MM.1S (cell line): ENCODE data around the gene SLC38A11.

Experiments used
- DNase-seq: peaks from one replicate; pipeline ENCODE4 v3.0.0-alpha.2; 2015
- H2AFZ ChIP-seq: fragments of 300-600 bp; sonication (generic); 2 replicates; pipeline ENCODE4 v1.6.0; 2016; ENCODE audit warnings: antibody characterized with exemption, low read length
- H3F3A ChIP-seq: fragments of 300-600 bp; sonication (generic); 2 replicates; pipeline ENCODE4 v1.6.1; 2016; ENCODE audit warnings: mild to moderate bottlenecking, antibody characterized with exemption, low read length, moderate library complexity, mixed read lengths; ENCODE audit not compliant: insufficient read depth
- H3K27ac ChIP-seq: fragments of 300-600 bp; sonication (generic); 2 replicates; pipeline ENCODE4 v1.5.1; 2016; ENCODE audit warnings: mild to moderate bottlenecking, low read length
- H3K27me3 ChIP-seq: fragments of 300-600 bp; sonication (generic); replicated peaks from 2 replicates; pipeline ENCODE4 v1.6.0; 2016; ENCODE audit warnings: low read length; ENCODE audit not compliant: insufficient read depth
- H3K36me3 ChIP-seq: fragments of 300-600 bp; sonication (generic); replicated peaks from 2 replicates; pipeline ENCODE4 v1.6.1; 2016; ENCODE audit warnings: mild to moderate bottlenecking, low read length, mixed read lengths; ENCODE audit not compliant: insufficient read depth
- H3K4me1 ChIP-seq: fragments of 300-600 bp; sonication (generic); 2 replicates; pipeline ENCODE4 v1.6.1; 2016; ENCODE audit warnings: low read length, mixed read lengths
- H3K4me2 ChIP-seq: fragments of 300-600 bp; sonication (generic); 2 replicates; pipeline ENCODE4 v1.6.0; 2016; ENCODE audit warnings: low read depth, low read length
- H3K4me3 ChIP-seq: fragments of 300-600 bp; sonication (generic); 2 replicates; pipeline ENCODE4 v1.5.1; 2016; ENCODE audit warnings: low read length, mixed read lengths
- H3K79me2 ChIP-seq: fragments of 300-600 bp; sonication (generic); 2 replicates; pipeline ENCODE4 v1.6.1; 2016; ENCODE audit warnings: mixed run types, low read length, mixed read lengths
- H3K9ac ChIP-seq: fragments of 300-600 bp; sonication (generic); 2 replicates; pipeline ENCODE4 v1.6.1; 2016; ENCODE audit warnings: low read length, mixed read lengths
- H3K9me2 ChIP-seq: fragments of 300-600 bp; sonication (generic); replicated peaks from 2 replicates; pipeline ENCODE4 v1.6.1; 2016; ENCODE audit warnings: mild to moderate bottlenecking, low read length, mixed read lengths; ENCODE audit not compliant: insufficient read depth
- H3K9me3 ChIP-seq: fragments of 300-600 bp; sonication (generic); replicated peaks from 2 replicates; pipeline ENCODE4 v1.6.1; 2016; ENCODE audit warnings: mild to moderate bottlenecking, low read length, mixed read lengths; ENCODE audit not compliant: insufficient read depth
- H4K20me1 ChIP-seq: fragments of 300-600 bp; sonication (generic); 2 replicates; pipeline ENCODE4 v1.6.1; 2016; ENCODE audit warnings: mild to moderate bottlenecking, low read length, moderate library complexity, mixed read lengths; ENCODE audit not compliant: insufficient read depth
- EZH2 ChIP-seq: fragments of 300-600 bp; sonication (generic); optimal IDR thresholded peaks from 2 replicates; pipeline ENCODE3; 2017; ENCODE audit warnings: low read depth, mild to moderate bottlenecking, antibody characterized with exemption, low read length, mixed read lengths
- EZH2phosphoT487 ChIP-seq: fragments of 300-600 bp; sonication (generic); IDR thresholded peaks from 2 replicates; pipeline ENCODE4 v1.6.1; 2018; ENCODE audit warnings: antibody characterized with exemption, low read length
- TF ChIP-seq, protein P1 (sequence below): fragments of 300-600 bp; sonication (generic); IDR thresholded peaks from 2 replicates; pipeline ENCODE4 v1.5.1; 2016; ENCODE audit warnings: antibody characterized with exemption, low read length, mixed read lengths

Gene SLC38A11

GRCh38 chr2:164976301-164976700 is 21.0 kb upstream of the SLC38A11 start:
- TF ChIP-seq, protein P1, sequence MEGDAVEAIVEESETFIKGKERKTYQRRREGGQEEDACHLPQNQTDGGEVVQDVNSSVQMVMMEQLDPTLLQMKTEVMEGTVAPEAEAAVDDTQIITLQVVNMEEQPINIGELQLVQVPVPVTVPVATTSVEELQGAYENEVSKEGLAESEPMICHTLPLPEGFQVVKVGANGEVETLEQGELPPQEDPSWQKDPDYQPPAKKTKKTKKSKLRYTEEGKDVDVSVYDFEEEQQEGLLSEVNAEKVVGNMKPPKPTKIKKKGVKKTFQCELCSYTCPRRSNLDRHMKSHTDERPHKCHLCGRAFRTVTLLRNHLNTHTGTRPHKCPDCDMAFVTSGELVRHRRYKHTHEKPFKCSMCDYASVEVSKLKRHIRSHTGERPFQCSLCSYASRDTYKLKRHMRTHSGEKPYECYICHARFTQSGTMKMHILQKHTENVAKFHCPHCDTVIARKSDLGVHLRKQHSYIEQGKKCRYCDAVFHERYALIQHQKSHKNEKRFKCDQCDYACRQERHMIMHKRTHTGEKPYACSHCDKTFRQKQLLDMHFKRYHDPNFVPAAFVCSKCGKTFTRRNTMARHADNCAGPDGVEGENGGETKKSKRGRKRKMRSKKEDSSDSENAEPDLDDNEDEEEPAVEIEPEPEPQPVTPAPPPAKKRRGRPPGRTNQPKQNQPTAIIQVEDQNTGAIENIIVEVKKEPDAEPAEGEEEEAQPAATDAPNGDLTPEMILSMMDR = no peak
- TF ChIP-seq EZH2phosphoT487 = no peak
- no peak for TF ChIP-seq EZH2
- no peak for DNase-seq
- Histone ChIP-seq H4K20me1 (no peaks in the 10 kb centered on the region), H3K4me1 (0 out of 2 replicates have a peak, but pooled peaks cover 4% of the 10 kb centered on the region), H3K36me3 (no peaks in the 10 kb centered on the region), H3K79me2 (no peaks in the 10 kb centered on the region), H3K4me2 (no peak overlapping the region), H3K9ac (no peak overlapping the region), H3K4me3 (no peak overlapping the region), H2AFZ (no peak overlapping the region), H3K27me3 (no peaks in the 10 kb centered on the region), H3K27ac (no peak overlapping the region), H3K9me3 (no peaks in the 10 kb centered on the region), H3F3A (no peaks in the 10 kb centered on the region), H3K9me2 (no peaks in the 10 kb centered on the region)

DNA sequence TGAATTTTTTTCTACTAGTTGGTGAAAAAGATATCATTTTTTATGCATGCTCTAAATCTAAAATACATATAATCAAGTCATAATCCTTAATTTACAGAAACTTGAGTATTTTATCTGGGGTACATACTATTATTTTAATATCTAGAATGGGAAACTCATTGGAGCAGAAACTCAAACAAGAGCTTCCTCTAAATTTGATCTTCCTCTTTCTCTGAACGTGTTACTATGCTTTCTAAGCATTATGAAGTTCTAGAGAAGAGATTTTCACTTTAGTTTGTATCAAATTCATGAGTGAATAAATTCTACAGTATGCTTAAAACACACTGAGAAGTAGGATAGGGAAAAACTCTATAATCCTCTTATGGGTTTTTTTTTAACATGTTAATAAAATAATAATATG is 20.6 kb upstream of the SLC38A11 start:
- DNase-seq = no peak
- TF ChIP-seq EZH2 (no peak), EZH2phosphoT487 (no peak)
- TF ChIP-seq, protein P1 = no peak
- H3K36me3 ChIP-seq = no peaks in the 10 kb centered on the region
- no peak overlapping the region for H2AFZ ChIP-seq
- H3F3A ChIP-seq = no peaks in the 10 kb centered on the region
- no peak overlapping the region for H3K9ac ChIP-seq
- no peaks in the 10 kb centered on the region for H3K9me3 ChIP-seq
- H3K27me3 ChIP-seq = no peaks in the 10 kb centered on the region
- H3K4me2 ChIP-seq = no peak overlapping the region
- no peak overlapping the region for H3K27ac ChIP-seq
- H3K4me1 ChIP-seq = 0 out of 2 replicates have a peak, but pooled peaks cover 4% of the 10 kb centered on the region
- H3K9me2 ChIP-seq = no peaks in the 10 kb centered on the region
- no peak overlapping the region for H3K4me3 ChIP-seq
- H4K20me1 ChIP-seq = no peaks in the 10 kb centered on the region
- H3K79me2 ChIP-seq = no peaks in the 10 kb centered on the region

DNA sequence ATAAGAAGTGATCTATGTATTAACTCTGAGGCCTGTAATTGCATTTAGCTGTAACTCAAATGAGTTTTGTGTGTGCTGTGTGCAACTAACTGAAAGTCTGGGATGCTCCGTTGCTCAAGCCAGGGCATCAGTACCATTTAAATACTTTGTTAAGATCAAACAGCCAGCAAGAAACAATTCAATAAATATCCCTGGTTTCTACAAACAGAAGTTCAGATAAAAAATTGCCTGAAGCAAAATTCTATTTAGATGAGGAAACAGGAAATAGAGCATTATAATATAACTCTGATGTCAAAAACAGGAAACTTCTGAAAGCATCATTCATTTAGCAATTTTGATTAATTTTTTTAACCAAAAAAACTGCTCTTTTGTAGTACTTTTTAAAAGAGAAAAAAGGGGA is 18.9 kb upstream of the SLC38A11 start:
- Histone ChIP-seq H3K9me3 (no peaks in the 10 kb centered on the region), H3K4me3 (no peak overlapping the region), H3K4me1 (no peaks in the 10 kb centered on the region), H3F3A (no peaks in the 10 kb centered on the region), H3K27ac (no peak overlapping the region), H3K27me3 (no peaks in the 10 kb centered on the region), H3K36me3 (no peaks in the 10 kb centered on the region), H3K4me2 (no peak overlapping the region), H4K20me1 (no peaks in the 10 kb centered on the region), H3K9ac (no peak overlapping the region), H2AFZ (no peak overlapping the region), H3K79me2 (no peaks in the 10 kb centered on the region), H3K9me2 (no peaks in the 10 kb centered on the region)
- TF ChIP-seq EZH2 (no peak), EZH2phosphoT487 (no peak)
- TF ChIP-seq, protein P1 = no peak
- no peak for DNase-seq
